Measurements from ENCODE around the gene CCNY. TPM values are rescaled to one million over a fixed set of nuclear protein-coding genes. Genes with fewer than 3 reads are reported as not detected.
A peak's percentile ranks its signal among the peaks of the same experiment; 100 is the strongest.

The CCNY gene
- total RNA-seq, 3 donors from 2014 or later (not counting 1 experiment from before 2014, with no cell fraction given) = 71.0 to 87.2 (median 74.3) TPM

- intact Hi-C loops (cut with micrococcal nuclease) = no loop called here
Measured at GRCh38 chr10:35378541-35379210, 42.4 kb downstream of the CCNY start.

DNA sequence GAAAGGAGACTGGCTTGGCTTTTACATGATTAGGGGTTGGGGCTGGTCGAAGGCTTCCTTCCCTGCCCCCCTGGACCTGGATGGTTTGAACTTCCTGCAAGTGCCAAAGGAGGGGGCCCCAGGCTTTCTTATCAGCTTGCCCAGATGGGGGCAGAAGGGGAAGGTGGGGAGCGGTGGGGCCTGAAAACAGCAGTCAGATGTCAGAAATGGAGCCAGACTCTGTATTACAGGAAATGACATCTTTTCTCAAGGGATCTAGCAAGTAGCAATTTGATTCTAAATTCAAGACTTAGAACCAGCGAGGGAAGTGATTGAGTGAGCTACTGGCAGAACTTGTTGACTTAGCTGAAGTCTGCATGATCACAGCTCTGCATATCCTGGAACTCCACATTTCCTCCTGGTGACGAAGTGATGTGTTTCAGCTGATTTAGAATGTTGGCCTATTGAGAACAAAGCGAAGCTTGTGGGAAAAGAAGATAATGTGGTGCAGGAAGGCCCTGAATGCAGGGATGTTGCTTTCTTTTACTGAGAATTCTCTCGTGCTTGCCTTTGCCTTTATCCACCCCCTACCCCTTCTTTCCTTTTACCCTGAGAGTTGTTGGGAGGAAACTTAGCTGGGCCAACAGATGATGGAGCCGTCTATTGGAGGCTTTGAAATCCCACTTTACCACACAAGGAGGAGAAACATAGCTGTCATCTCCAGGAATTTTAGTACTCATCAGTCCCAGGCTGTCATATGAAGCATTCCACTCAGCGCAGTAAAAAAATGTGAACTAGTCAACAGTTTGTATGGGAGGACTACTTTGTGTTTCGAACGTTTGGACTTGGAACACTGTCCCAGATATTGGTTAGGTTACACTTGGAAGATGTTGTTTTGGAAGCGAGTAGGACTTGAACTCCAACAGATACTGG lies 43.2 kb downstream of the CCNY start:
- TF ChIP-seq CTCF (IDR thresholded peaks at IDR 0.05) = no peak
- Histone ChIP-seq H3K4me3 (ENCODE audit: low read length) (no peak overlapping the region), H3K27ac (ENCODE audit: low read length) (peak overlapping the region; percentile 24), H3K4me1 (ENCODE audit: control insufficient read depth, insufficient read depth, low read length) (peaks cover 17% of the 10 kb centered on the region), H3K27me3 (ENCODE audit: control insufficient read depth, insufficient read depth, low read length) (no peaks in the 10 kb centered on the region), H3K36me3 (ENCODE audit: control insufficient read depth, insufficient read depth, low read length) (no peaks in the 10 kb centered on the region), H3K9me3 (ENCODE audit: control insufficient read depth, insufficient read depth, low read length) (no peaks in the 10 kb centered on the region)
- ATAC-seq (peak; percentile 60 to 63 (median 62)), DNase-seq (peak in 1 of 2 donors; percentile 51)
- Mint-ChIP-seq H3K27ac (peak overlapping the region; percentile 35 to 69), H3K9me3 (no peaks in the 10 kb centered on the region), H3K4me1 (peaks cover 63 to 77% of the 10 kb centered on the region in 2 donors), H3K4me3 (peak overlapping the region; percentile 67), H3K27me3 (ENCODE audit: low read depth in 2 of 2) (no peaks in the 10 kb centered on the region), H3K36me3 (no peaks in the 10 kb centered on the region)
- intact Hi-C loops (cut with micrococcal nuclease) = no loop called here
- 47% methylated on average over 10 of the region's 11 CpGs for whole genome bisulfite sequencing (ENCODE audit: insufficient coverage)

More at GRCh38 chr10:35378541-35379210, 42.4 kb downstream of the CCNY start:
- Mint-ChIP-seq H3K27ac (peak overlapping the region; percentile 35 to 69), H3K27me3 (ENCODE audit: low read depth in 2 of 2) (no peaks in the 10 kb centered on the region), H3K9me3 (no peaks in the 10 kb centered on the region), H3K4me1 (peaks cover 62 to 75% of the 10 kb centered on the region in 2 donors), H3K36me3 (no peaks in the 10 kb centered on the region), H3K4me3 (peak overlapping the region; percentile 67)
- Histone ChIP-seq H3K9me3 (ENCODE audit: control insufficient read depth, insufficient read depth, low read length) (no peaks in the 10 kb centered on the region), H3K36me3 (ENCODE audit: control insufficient read depth, insufficient read depth, low read length) (no peaks in the 10 kb centered on the region), H3K27ac (ENCODE audit: low read length) (peak overlapping the region; percentile 24), H3K4me1 (ENCODE audit: control insufficient read depth, insufficient read depth, low read length) (peaks cover 17% of the 10 kb centered on the region), H3K27me3 (ENCODE audit: control insufficient read depth, insufficient read depth, low read length) (no peaks in the 10 kb centered on the region), H3K4me3 (ENCODE audit: low read length) (no peak overlapping the region)
- ATAC-seq (peak; percentile 66 to 71 (median 70)), DNase-seq (peak in 1 of 2 donors; percentile 14)
- WGBS (ENCODE audit: insufficient coverage) = 31% methylated on average over 9 of the region's 9 CpGs
- no peak for TF ChIP-seq CTCF (IDR thresholded peaks at IDR 0.05)

GRCh38 chr10:35382096-35382495 lies 45.8 kb downstream of the CCNY start:
- intact Hi-C loops (cut with micrococcal nuclease) = no loop called here
- H3K36me3 Mint-ChIP-seq = no peaks in the 10 kb centered on the region
- Histone ChIP-seq H3K4me3 (ENCODE audit: low read length) (no peak overlapping the region), H3K27ac (ENCODE audit: low read length) (no peak overlapping the region), H3K27me3 (ENCODE audit: control insufficient read depth, insufficient read depth, low read length) (no peaks in the 10 kb centered on the region), H3K9me3 (ENCODE audit: control insufficient read depth, insufficient read depth, low read length) (no peaks in the 10 kb centered on the region), H3K36me3 (ENCODE audit: control insufficient read depth, insufficient read depth, low read length) (no peaks in the 10 kb centered on the region), H3K4me1 (ENCODE audit: control insufficient read depth, insufficient read depth, low read length) (peaks cover 14% of the 10 kb centered on the region)
- H3K27ac Mint-ChIP-seq = peak overlapping the region in 1 of 2 donors; percentile 14
- no peaks in the 10 kb centered on the region for H3K27me3 Mint-ChIP-seq (ENCODE audit: low read depth in 2 of 2)
- H3K9me3 Mint-ChIP-seq = no peaks in the 10 kb centered on the region
- TF ChIP-seq CTCF (IDR thresholded peaks at IDR 0.05) = no peak
- peaks cover 64 to 75% of the 10 kb centered on the region in 2 donors for H3K4me1 Mint-ChIP-seq
- no peak overlapping the region for H3K4me3 Mint-ChIP-seq
- ATAC-seq = no peak
- DNase-seq = no peak
- 92% methylated on average over 8 of the region's 8 CpGs for WGBS (ENCODE audit: insufficient coverage)
